Stimulated activated CD4-positive, alpha-beta T cell treated with anti-CD3 and anti-CD28 coated beads, Interleukin-12 subunit alpha, Interleukin-12 subunit beta, amount 100 ng/mL, for 4 hours (primary cell): ENCODE data around the gene PPIA.
"Not testable (repeated sequence)": the region's sequence is repeated elsewhere in the genome, so short reads cannot be mapped to it uniquely, and the experiment has no call there.

ENCODE experiments used
- DNase-seq: peaks from one replicate; pipeline ENCODE4 v3.0.0-alpha.2; 2020

PPIA gene

GRCh38 chr7:44764665-44765578, 31.6 kb upstream of the PPIA start:
- DNase-seq = no peak

GRCh38 chr7:44765579-44766415, 30.7 kb upstream of the PPIA start:
- DNase-seq = no peak

GRCh38 chr7:44766416-44766801, 30.1 kb upstream of the PPIA start:
- DNase-seq = no peak

- no peak for DNase-seq
Measured at GRCh38 chr7:44767134-44767911, 29.2 kb upstream of the PPIA start.

- no peak for DNase-seq
Measured at GRCh38 chr7:44767912-44768627, 28.4 kb upstream of the PPIA start.

- no peak for DNase-seq
Measured at GRCh38 chr7:44768628-44769371, 27.7 kb upstream of the PPIA start.

- no peak for DNase-seq
Measured at GRCh38 chr7:44769376-44769775, 27.1 kb upstream of the PPIA start.

GRCh38 chr7:44769776-44770294, 26.6 kb upstream of the PPIA start:
- DNase-seq = no peak

- DNase-seq = no peak
Measured at GRCh38 chr7:44771358-44771757, 25.1 kb upstream of the PPIA start.

- DNase-seq = no peak
Measured at GRCh38 chr7:44772440-44772839, 24.0 kb upstream of the PPIA start.

- DNase-seq = no peak
Measured at GRCh38 chr7:44772867-44773266, 23.6 kb upstream of the PPIA start.

GRCh38 chr7:44774486-44774885, 22.0 kb upstream of the PPIA start:
- DNase-seq = not testable (repeated sequence)

GRCh38 chr7:44775383-44776107, 20.9 kb upstream of the PPIA start:
- DNase-seq = no peak

GRCh38 chr7:44776211-44776610, 20.3 kb upstream of the PPIA start:
- no peak for DNase-seq

- DNase-seq = no peak
Measured at GRCh38 chr7:44782460-44782859, 14.0 kb upstream of the PPIA start.

- DNase-seq = no peak
Measured at GRCh38 chr7:44783407-44783806, 13.1 kb upstream of the PPIA start.

GRCh38 chr7:44784364-44784763, 12.1 kb upstream of the PPIA start:
- no peak for DNase-seq

GRCh38 chr7:44785218-44785617, 11.3 kb upstream of the PPIA start:
- not testable (repeated sequence) for DNase-seq

GRCh38 chr7:44787041-44787440, 9.4 kb upstream of the PPIA start:
- DNase-seq = no peak

- no peak for DNase-seq
Measured at GRCh38 chr7:44787762-44788161, 8.7 kb upstream of the PPIA start.

- DNase-seq = no peak
Measured at GRCh38 chr7:44789990-44790389, 6.5 kb upstream of the PPIA start.
